ENCODE measurements around the gene ABCB8.

Gene ABCB8

DNA sequence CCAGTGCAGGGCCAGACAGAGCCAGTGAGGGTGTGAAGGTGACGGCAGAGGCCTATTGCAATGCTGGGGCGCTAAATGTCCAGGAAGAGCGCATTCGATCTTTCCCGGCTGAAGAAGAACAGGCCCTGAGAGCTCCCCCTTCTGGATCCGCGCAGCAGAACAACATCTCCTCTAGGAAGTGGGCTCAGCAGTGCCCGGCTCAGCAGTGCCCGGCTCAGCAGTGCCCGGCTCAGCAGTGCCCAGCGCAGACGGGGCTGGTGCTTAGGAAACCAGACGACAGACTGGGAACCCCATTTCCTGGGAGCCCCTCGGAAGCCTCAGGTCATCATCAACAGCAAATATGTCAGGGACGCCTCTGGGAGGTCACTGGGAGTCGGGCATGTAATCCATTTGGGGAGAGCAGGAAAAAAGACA lies 42.1 kb upstream of the ABCB8 start:
- DNase-seq (ENCODE audit: low read depth): no peak
- H3K4me3 ChIP-seq (ENCODE audit: low read depth, low read length): no peak overlapping the region
- TF ChIP-seq, protein P1, sequence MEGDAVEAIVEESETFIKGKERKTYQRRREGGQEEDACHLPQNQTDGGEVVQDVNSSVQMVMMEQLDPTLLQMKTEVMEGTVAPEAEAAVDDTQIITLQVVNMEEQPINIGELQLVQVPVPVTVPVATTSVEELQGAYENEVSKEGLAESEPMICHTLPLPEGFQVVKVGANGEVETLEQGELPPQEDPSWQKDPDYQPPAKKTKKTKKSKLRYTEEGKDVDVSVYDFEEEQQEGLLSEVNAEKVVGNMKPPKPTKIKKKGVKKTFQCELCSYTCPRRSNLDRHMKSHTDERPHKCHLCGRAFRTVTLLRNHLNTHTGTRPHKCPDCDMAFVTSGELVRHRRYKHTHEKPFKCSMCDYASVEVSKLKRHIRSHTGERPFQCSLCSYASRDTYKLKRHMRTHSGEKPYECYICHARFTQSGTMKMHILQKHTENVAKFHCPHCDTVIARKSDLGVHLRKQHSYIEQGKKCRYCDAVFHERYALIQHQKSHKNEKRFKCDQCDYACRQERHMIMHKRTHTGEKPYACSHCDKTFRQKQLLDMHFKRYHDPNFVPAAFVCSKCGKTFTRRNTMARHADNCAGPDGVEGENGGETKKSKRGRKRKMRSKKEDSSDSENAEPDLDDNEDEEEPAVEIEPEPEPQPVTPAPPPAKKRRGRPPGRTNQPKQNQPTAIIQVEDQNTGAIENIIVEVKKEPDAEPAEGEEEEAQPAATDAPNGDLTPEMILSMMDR (IDR thresholded peaks at IDR 0.05; ENCODE audit: control insufficient read depth, extremely low read depth, insufficient read depth): peak; percentile 71

DNA sequence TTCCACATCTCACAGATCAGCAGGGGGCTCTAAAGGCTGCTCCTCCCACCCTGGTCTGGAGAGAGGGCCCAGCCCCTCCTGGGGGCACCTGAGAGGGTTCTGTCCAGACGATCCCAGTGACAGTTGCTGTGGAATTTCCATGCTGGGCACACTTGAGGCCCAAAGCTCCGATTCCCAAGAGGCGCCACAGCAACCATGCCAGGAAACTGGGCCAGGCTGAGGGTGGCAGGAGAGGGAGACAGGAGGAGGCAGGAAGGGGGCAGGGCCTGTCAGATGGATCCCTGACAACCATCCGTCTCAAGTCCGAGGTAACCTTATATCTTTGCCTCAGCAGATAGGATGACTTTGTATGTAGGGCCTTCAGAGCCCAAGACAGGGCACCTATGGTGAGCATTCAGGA lies 41.7 kb upstream of the ABCB8 start:
- TF ChIP-seq, protein P1 (IDR thresholded peaks at IDR 0.05; ENCODE audit: control insufficient read depth, extremely low read depth, insufficient read depth): no peak
- DNase-seq (ENCODE audit: low read depth): no peak
- H3K4me3 ChIP-seq (ENCODE audit: low read depth, low read length): no peak overlapping the region

DNA sequence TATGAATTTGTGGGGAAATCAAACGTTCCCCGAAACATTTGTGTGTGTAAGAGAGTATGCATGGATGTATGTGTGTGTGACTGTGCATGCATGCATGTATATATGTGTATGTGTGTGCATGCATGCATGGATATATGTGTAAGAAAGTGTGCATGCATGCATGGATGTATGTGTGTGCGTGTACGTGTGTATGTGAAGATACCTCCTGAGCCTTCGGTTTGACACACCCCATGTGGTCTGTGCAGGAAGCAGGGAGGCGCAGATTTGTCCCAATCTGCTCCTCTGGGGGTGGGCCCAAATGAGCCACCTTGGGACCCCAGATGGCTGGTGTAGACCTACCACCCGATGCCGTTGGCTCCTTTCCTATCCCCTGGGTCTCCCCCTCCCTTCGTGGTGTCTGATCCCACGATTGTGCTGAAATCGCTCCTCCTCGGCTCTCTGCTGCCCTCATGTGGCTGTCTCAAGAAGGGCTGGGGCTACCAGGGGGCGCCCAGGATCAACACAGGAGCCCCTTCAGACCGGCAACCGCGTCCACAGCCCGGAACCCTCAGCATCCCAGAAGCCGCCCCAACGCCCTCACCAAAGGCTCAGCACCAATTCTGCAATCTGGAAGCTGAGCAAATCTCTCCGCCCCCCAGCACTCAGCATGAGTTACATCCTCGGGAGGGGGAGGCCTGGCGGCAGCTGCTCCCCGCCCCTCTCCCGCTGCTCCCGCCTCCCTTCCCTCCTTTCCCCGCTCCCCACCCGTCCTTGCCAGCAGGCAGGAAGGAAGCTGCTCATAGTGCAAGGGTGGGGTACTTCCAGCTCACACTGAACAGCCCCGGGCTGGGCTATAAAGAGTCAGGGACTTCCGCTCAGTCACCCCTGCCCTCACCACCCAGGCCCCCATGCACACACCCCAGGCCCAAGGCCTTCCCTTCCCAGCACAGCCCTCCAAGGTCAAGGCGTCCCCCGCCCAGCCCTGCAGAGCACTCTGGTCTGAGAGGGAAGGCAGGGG lies 39.7 kb upstream of the ABCB8 start:
- DNase-seq (ENCODE audit: low read depth): no peak
- TF ChIP-seq, protein P1 (IDR thresholded peaks at IDR 0.05; ENCODE audit: control insufficient read depth, extremely low read depth, insufficient read depth): peak; percentile 86
- H3K4me3 ChIP-seq (ENCODE audit: low read depth, low read length): no peak overlapping the region

DNA sequence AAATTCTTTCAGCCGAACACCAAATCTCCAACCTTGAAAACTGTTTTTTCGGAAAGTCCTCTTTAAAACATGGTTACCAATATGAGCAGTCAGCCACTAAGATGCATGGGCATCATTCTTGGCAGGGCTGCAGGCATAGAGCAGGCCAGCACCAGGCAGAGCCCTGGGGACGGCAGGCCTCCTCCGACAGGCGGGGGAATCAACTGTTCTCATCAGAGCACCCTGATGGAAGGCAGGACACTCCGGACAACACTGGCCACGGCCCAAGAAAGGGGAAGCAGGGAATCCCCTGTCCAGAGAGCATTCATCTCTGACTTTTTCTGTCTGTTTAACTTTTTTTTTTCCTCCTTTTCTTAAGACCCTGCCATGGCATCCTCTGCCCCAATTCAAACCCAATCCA lies 38.8 kb upstream of the ABCB8 start:
- TF ChIP-seq, protein P1 (IDR thresholded peaks at IDR 0.05; ENCODE audit: control insufficient read depth, extremely low read depth, insufficient read depth): no peak
- DNase-seq (ENCODE audit: low read depth): no peak
- H3K4me3 ChIP-seq (ENCODE audit: low read depth, low read length): no peak overlapping the region

DNA sequence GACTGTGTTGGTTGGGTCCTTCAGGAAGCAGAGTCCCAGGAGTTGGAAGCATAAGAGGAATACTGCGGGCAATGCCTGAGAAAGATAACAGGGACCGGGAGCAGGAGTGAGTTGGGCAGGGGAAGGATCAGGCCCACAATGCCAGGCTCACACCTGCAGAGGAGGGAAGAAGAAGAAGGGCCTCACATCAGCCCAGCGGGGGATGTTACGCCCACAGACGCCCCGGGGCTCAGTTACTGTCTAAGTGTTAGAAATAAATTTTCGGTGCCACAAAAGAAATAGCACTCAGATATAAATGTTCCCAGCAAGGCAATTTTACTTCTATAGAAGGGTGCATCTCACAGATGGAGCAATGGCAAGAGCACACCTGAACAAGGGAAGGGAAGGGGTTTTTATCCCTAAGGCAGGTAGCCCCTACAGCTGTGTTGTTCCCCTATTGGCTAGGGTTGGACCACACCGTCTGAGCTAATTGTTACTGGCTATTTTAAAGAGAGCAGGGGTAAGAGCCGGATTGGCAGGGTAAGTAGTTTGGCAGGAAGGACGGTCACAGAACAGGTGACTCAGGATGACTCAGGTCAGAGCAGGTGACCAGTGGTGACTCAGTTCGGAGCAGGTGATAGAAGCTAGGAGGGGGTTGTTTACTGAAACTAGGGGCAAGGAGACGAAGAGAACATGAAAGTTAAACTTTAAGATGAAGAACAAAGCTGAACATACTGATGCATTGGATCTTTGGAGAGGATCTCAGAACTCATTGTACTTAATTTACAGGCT lies 37.6 kb upstream of the ABCB8 start, which contains the start of gene NOS3:
TSS of gene NOS3 (plus strand) at position 602 of the 771 bp plus-strand sequence. CDS start 2,787 bp downstream, outside the sequence.
- DNase-seq (ENCODE audit: low read depth): no peak
- no peak within 1 kb of the TSS for H3K4me3 ChIP-seq (ENCODE audit: low read depth, low read length)
- TF ChIP-seq, protein P1 (IDR thresholded peaks at IDR 0.05; ENCODE audit: control insufficient read depth, extremely low read depth, insufficient read depth): no peak

DNA sequence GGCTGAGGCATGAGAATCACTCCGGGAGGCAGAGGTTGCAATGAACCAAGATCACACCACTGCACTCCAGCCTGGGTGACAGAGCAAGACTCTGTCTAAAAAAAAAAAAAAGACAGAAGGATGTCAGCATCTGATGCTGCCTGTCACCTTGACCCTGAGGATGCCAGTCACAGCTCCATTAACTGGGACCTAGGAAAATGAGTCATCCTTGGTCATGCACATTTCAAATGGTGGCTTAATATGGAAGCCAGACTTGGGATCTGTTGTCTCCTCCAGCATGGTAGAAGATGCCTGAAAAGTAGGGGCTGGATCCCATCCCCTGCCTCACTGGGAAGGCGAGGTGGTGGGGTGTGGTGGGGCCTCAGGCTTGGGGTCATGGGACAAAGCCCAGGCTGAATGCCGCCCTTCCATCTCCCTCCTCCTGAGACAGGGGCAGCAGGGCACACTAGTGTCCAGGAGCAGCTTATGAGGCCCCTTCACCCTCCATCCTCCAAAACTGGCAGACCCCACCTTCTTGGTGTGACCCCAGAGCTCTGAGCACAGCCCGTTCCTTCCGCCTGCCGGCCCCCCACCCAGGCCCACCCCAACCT lies 36.1 kb upstream of the ABCB8 start:
- TF ChIP-seq, protein P1 (IDR thresholded peaks at IDR 0.05; ENCODE audit: control insufficient read depth, extremely low read depth, insufficient read depth): no peak
- H3K4me3 ChIP-seq (ENCODE audit: low read depth, low read length): no peak overlapping the region
- no peak for DNase-seq (ENCODE audit: low read depth)
